Cardiac muscle cell (in vitro differentiated cells and primary cell): Measurements from ENCODE around the gene WDR53. TPM values are rescaled to one million over a fixed set of nuclear protein-coding genes. Genes with fewer than 3 reads are reported as not detected.
A peak's percentile ranks its signal among the peaks of the same experiment; 100 is the strongest.
"Not testable (repeated sequence)": the region's sequence is repeated elsewhere in the genome, so short reads cannot be mapped to it uniquely, and the experiment has no call there.

Experiments
- DNase-seq, 2 donors: peaks; one replicate each; pipeline versions ENCODE4 v3.0.0 to v3.0.0-alpha.2; 2010 to 2017; ENCODE audit warnings: low read depth in 1 of 2, low spot score in 1 of 2
- H3K27ac ChIP-seq: fragments of 200-600 bp; sonication (generic); 2 replicates; pipeline ENCODE4 v1.5.1; 2016
- H3K27me3 ChIP-seq: fragments of 200-600 bp; sonication (generic); 2 replicates; pipeline ENCODE4 v1.6.0; 2016; ENCODE audit warnings: control low read depth
- H3K36me3 ChIP-seq: fragments of 200-600 bp; sonication (generic); 2 replicates; pipeline ENCODE4 v1.5.1; 2016; ENCODE audit warnings: control low read depth
- H3K4me1 ChIP-seq: fragments of 200-600 bp; sonication (generic); 2 replicates; pipeline ENCODE4 v1.8.1; 2017; ENCODE audit warnings: low read depth, mild to moderate bottlenecking, mixed run types
- H3K4me3 ChIP-seq: fragments of 200-600 bp; sonication (generic); 2 replicates; pipeline ENCODE4 v1.5.1; 2016; ENCODE audit warnings: mild to moderate bottlenecking
- H3K9me3 ChIP-seq: fragments of 200-600 bp; sonication (generic); 2 replicates; pipeline ENCODE4 v1.5.1; 2017; ENCODE audit warnings: low read depth, mild to moderate bottlenecking, control low read depth
- CTCF ChIP-seq: IDR thresholded peaks from 2 replicates; pipeline ENCODE4 v1.5.1; 2012; ENCODE audit warnings: low read depth, mild to moderate bottlenecking, low read length
- polyA plus RNA-seq: library from polyadenylated mRNA; unstranded; fragments of >200 nt; fragmentation: Nextera tagmentation; extraction: Ambion mirVana; gene quantifications from 2 replicates; pipeline ENCODE4 v1.2.1, GENCODE V29; 2016
- total RNA-seq: library from RNA; depleted of rRNA; stranded (reverse); fragments of >200 nt; gene quantifications from 2 replicates; pipeline ENCODE4 v1.2.3, GENCODE V29; 2016

WDR53 gene
- total and polyA plus RNA-seq, 2 experiments from 2014 or later: 8.9 to 9.5 TPM

GRCh38 chr3:196513697-196514349, 54.5 kb downstream of the WDR53 start:
- TF ChIP-seq CTCF: no peak
- H3K36me3 ChIP-seq: no peaks in the 10 kb centered on the region
- H3K9me3 ChIP-seq: no peaks in the 10 kb centered on the region
- H3K27ac ChIP-seq: no peak overlapping the region
- peak in 1 of 2 donors; percentile 42 for DNase-seq
- H3K27me3 ChIP-seq: no peaks in the 10 kb centered on the region
- peaks cover 3% of the 10 kb centered on the region for H3K4me1 ChIP-seq
- no peak overlapping the region for H3K4me3 ChIP-seq

GRCh38 chr3:196511646-196512425, 56.5 kb downstream of the WDR53 start:
- DNase-seq, H3K9me3 ChIP-seq, H3K4me1 ChIP-seq: not testable (repeated sequence)

GRCh38 chr3:196511108-196511507, 57.2 kb downstream of the WDR53 start:
- not testable (repeated sequence) for H3K4me3 ChIP-seq, DNase-seq, H3K36me3 ChIP-seq, H3K27ac ChIP-seq, H3K9me3 ChIP-seq, H3K27me3 ChIP-seq, H3K4me1 ChIP-seq

More at GRCh38 chr3:196511646-196512425, 56.5 kb downstream of the WDR53 start:
- H3K27ac ChIP-seq, H3K36me3 ChIP-seq, H3K27me3 ChIP-seq, H3K4me3 ChIP-seq: not testable (repeated sequence)

- Histone ChIP-seq H3K36me3 (no peaks in the 10 kb centered on the region), H3K9me3 (no peaks in the 10 kb centered on the region), H3K27ac (no peak overlapping the region), H3K27me3 (no peaks in the 10 kb centered on the region), H3K4me3 (no peak overlapping the region), H3K4me1 (no peaks in the 10 kb centered on the region)
- no peak for TF ChIP-seq CTCF
- DNase-seq: no peak
Observed at GRCh38 chr3:196506687-196507086, 61.7 kb downstream of the WDR53 start.

GRCh38 chr3:196504556-196504955, 63.8 kb downstream of the WDR53 start:
- H3K27ac ChIP-seq: peak overlapping the region; percentile 82
- DNase-seq: no peak
- no peak for TF ChIP-seq CTCF

More at GRCh38 chr3:196504556-196504955, 63.8 kb downstream of the WDR53 start:
- Histone ChIP-seq H3K9me3 (no peaks in the 10 kb centered on the region), H3K4me1 (peaks cover 3% of the 10 kb centered on the region), H3K27me3 (no peaks in the 10 kb centered on the region), H3K36me3 (no peaks in the 10 kb centered on the region), H3K4me3 (no peak overlapping the region)

Other genes starting within 250 kb of the WDR53 start
- not detected in 2 replicates for gene TM4SF19, start 230.2 kb downstream of the WDR53 start, total RNA-seq
- not detected in 2 replicates for gene TM4SF19, start 230.2 kb downstream of the WDR53 start, polyA plus RNA-seq
- 10.4 and 27.7 TPM in 2 replicates for gene UBXN7, start 136.1 kb downstream of the WDR53 start, total RNA-seq
- 33.1 and 49.0 TPM in 2 replicates for gene UBXN7, start 136.1 kb downstream of the WDR53 start, polyA plus RNA-seq
- 14.7 and 19.0 TPM in 2 replicates for gene RNF168, start 64.8 kb downstream of the WDR53 start, total RNA-seq
- 9.9 and 11.1 TPM in 2 replicates for gene RNF168, start 64.8 kb downstream of the WDR53 start, polyA plus RNA-seq
- 0.45 and 0.99 TPM in 2 replicates for gene SMCO1, start 53.2 kb downstream of the WDR53 start, total RNA-seq
- 1.7 and 2.3 TPM in 2 replicates for gene SMCO1, start 53.2 kb downstream of the WDR53 start, polyA plus RNA-seq
- gene FBXO45, start 106 bp upstream of the WDR53 start, total RNA-seq: 4.7 and 5.9 TPM in 2 replicates
- 9.1 TPM in 2 replicates for gene FBXO45, start 106 bp upstream of the WDR53 start, polyA plus RNA-seq
- gene NRROS, start 71.1 kb upstream of the WDR53 start, total RNA-seq: 1.3 and 1.6 TPM in 2 replicates
- not detected in 2 replicates for gene NRROS, start 71.1 kb upstream of the WDR53 start, polyA plus RNA-seq
- 2.9 and 5.0 TPM in 2 replicates for gene CEP19, start 143.7 kb upstream of the WDR53 start, total RNA-seq
- 8.2 and 9.3 TPM in 2 replicates for gene CEP19, start 143.7 kb upstream of the WDR53 start, polyA plus RNA-seq
- gene PIGX, start 143.8 kb upstream of the WDR53 start, total RNA-seq: 21.7 and 61.3 TPM in 2 replicates
- 54.5 and 61.2 TPM in 2 replicates for gene PIGX, start 143.8 kb upstream of the WDR53 start, polyA plus RNA-seq
- gene PAK2, start 171.3 kb upstream of the WDR53 start, total RNA-seq: 19.1 and 48.6 TPM in 2 replicates
- gene PAK2, start 171.3 kb upstream of the WDR53 start, polyA plus RNA-seq: 18.5 and 35.4 TPM in 2 replicates